Measurements from ENCODE around the gene LTBP1.

GRCh38 chr2:33432871-33433270 is 486.1 kb downstream of the LTBP1 start:
- TF ChIP-seq CTCF (IDR thresholded peaks at IDR 0.05) (no peak), EZH2 (IDR thresholded peaks at IDR 0.05; ENCODE audit: borderline replicate concordance, insufficient read depth, low read depth, low read length, poor library complexity, severe bottlenecking) (no peak)
